ENCODE results near the gene SIDT1. TPM values are rescaled to one million over a fixed set of nuclear protein-coding genes. Genes with fewer than 3 reads are reported as not detected.

SIDT1 gene
- total and polyA plus RNA-seq, 2 donors (not counting 1 experiment from before 2014, with no cell fraction given): 53.2 to 84.4 TPM

- Histone ChIP-seq H4K20me1 (ENCODE audit: control insufficient read depth, insufficient read depth, low read length, poor library complexity, severe bottlenecking) (no peaks in the 10 kb centered on the region), H3K9me3 (ENCODE audit: control extremely low read depth in 1 of 3, control insufficient read depth in 2 of 3, insufficient read depth in 1 of 3, low read length in 2 of 3) (no peaks in the 10 kb centered on the region), H3K79me2 (ENCODE audit: control insufficient read depth, insufficient read depth, low read length) (peaks cover 53% of the 10 kb centered on the region), H3K27me3 (replicated peaks in 1 of 4; ENCODE audit: control extremely low read depth in 1 of 4, control insufficient read depth in 3 of 4, insufficient read depth in 4 of 4, low read length in 3 of 4) (no peaks in the 10 kb centered on the region), H3K4me2 (replicated peaks; ENCODE audit: low read depth, low read length, poor library complexity, severe bottlenecking) (peak overlapping the region; percentile 96), H3K4me1 (ENCODE audit: control insufficient read depth in 2 of 2, insufficient read depth in 2 of 2, low read length in 2 of 2) (peaks cover 35 to 36% of the 10 kb centered on the region in 2 donors), H2AFZ (ENCODE audit: insufficient read depth, low read depth, low read length, poor library complexity, severe bottlenecking) (peak overlapping the region; percentile 97), H3K4me3 (ENCODE audit: control extremely low read depth in 1 of 5, extremely low read depth in 1 of 5, insufficient read depth in 1 of 5, low read depth in 2 of 5, low read length in 4 of 5) (peak overlapping the region; percentile 30 to 96 (median 87)), H3K27ac (ENCODE audit: low read length in 2 of 2) (peak overlapping the region; percentile 86 to 87), H3K9ac (ENCODE audit: low read length) (peak overlapping the region; percentile 92), H3K36me3 (replicated peaks in 1 of 2; ENCODE audit: control extremely low read depth in 1 of 2, control insufficient read depth in 1 of 2, extremely low read depth in 1 of 2, insufficient read depth in 2 of 2, low read length in 1 of 2) (peaks cover 0 to 6% of the 10 kb centered on the region in 2 experiments)
- Mint-ChIP-seq H3K4me3 (peak overlapping the region; percentile 93), H3K9me3 (ENCODE audit: insufficient read depth) (no peaks in the 10 kb centered on the region), H3K4me1 (peaks cover 55% of the 10 kb centered on the region), H3K27me3 (no peaks in the 10 kb centered on the region), H3K27ac (peak overlapping the region; percentile 96)
- intact Hi-C loops (cut with micrococcal nuclease): loop anchor here (1.0 to 10.0 kb wide), 7 partner anchors 13 to 969 kb away; partner anchors contain the start of genes ATG3, SLC35A5 and SPICE1
- CTCF ChIA-PET: interaction anchor here (1.0 to 4.6 kb wide), 5 partner anchors 17 to 44 kb away, joined by 3 to 24 read pairs (median 9); no protein-coding TSS in a partner anchor
- 0% methylated on average over 8 of the region's 10 CpGs for WGBS (ENCODE audit: insufficient coverage)
- TF ChIP-seq CTCF (IDR thresholded peaks at IDR 0.05) (no peak), EZH2 (IDR thresholded peaks at IDR 0.05; ENCODE audit: borderline replicate concordance, insufficient read depth, low read depth, low read length, poor library complexity, severe bottlenecking) (no peak)
- ATAC-seq (ENCODE audit: low read depth) (peak; percentile 28), DNase-seq (peak; percentile 67)
- POLR2A ChIA-PET: interaction anchor here (1.2 to 2.3 kb wide), 2 partner anchors 18 to 19 kb away, joined by 4 to 22 read pairs; partner anchors contain the start of gene SPICE1
Observed at GRCh38 chr3:113533534-113533892, 1.2 kb downstream of the SIDT1 start.

- ChIA-PET POLR2A (interaction anchor here (0.5 to 2.3 kb wide), 3 partner anchors 18 to 292 kb away, joined by 4 to 22 read pairs (median 4); partner anchors contain the start of gene SPICE1), CTCF (interaction anchor here (1.0 to 4.6 kb wide), 4 partner anchors 19 to 47 kb away, joined by 3 to 24 read pairs (median 9); no protein-coding TSS in a partner anchor)
- ATAC-seq (ENCODE audit: low read depth): no peak
- Histone ChIP-seq H3K9ac (ENCODE audit: low read length) (peak overlapping the region; percentile 92), H3K4me1 (ENCODE audit: control insufficient read depth in 2 of 2, insufficient read depth in 2 of 2, low read length in 2 of 2) (peaks cover 35 to 36% of the 10 kb centered on the region in 2 donors), H4K20me1 (ENCODE audit: control insufficient read depth, insufficient read depth, low read length, poor library complexity, severe bottlenecking) (no peaks in the 10 kb centered on the region), H3K4me2 (replicated peaks; ENCODE audit: low read depth, low read length, poor library complexity, severe bottlenecking) (peak overlapping the region; percentile 96), H3K36me3 (replicated peaks in 1 of 2; ENCODE audit: control extremely low read depth in 1 of 2, control insufficient read depth in 1 of 2, extremely low read depth in 1 of 2, insufficient read depth in 2 of 2, low read length in 1 of 2) (peaks cover 0 to 6% of the 10 kb centered on the region in 2 experiments), H3K4me3 (ENCODE audit: control extremely low read depth in 1 of 5, extremely low read depth in 1 of 5, insufficient read depth in 1 of 5, low read depth in 2 of 5, low read length in 4 of 5) (peak overlapping the region; percentile 30 to 96 (median 87)), H2AFZ (ENCODE audit: insufficient read depth, low read depth, low read length, poor library complexity, severe bottlenecking) (no peak overlapping the region), H3K79me2 (ENCODE audit: control insufficient read depth, insufficient read depth, low read length) (peaks cover 57% of the 10 kb centered on the region), H3K27me3 (replicated peaks in 1 of 4; ENCODE audit: control extremely low read depth in 1 of 4, control insufficient read depth in 3 of 4, insufficient read depth in 4 of 4, low read length in 3 of 4) (no peaks in the 10 kb centered on the region), H3K9me3 (ENCODE audit: control extremely low read depth in 1 of 3, control insufficient read depth in 2 of 3, insufficient read depth in 1 of 3, low read length in 2 of 3) (no peaks in the 10 kb centered on the region), H3K27ac (ENCODE audit: low read length in 2 of 2) (peak overlapping the region; percentile 86 to 87)
- intact Hi-C loops (cut with micrococcal nuclease): loop anchor here (5.0 to 10.0 kb wide), 3 partner anchors 43 to 970 kb away; partner anchors contain the start of genes ATG3 and SLC35A5
- Mint-ChIP-seq H3K4me1 (peaks cover 57% of the 10 kb centered on the region), H3K27me3 (no peaks in the 10 kb centered on the region), H3K9me3 (ENCODE audit: insufficient read depth) (no peaks in the 10 kb centered on the region), H3K27ac (peak overlapping the region; percentile 96), H3K4me3 (peak overlapping the region; percentile 93)
- DNase-seq: no peak
- no CpG with 5 or more reads among the region's 4 CpGs for WGBS (ENCODE audit: insufficient coverage)
- TF ChIP-seq EZH2 (IDR thresholded peaks at IDR 0.05; ENCODE audit: borderline replicate concordance, insufficient read depth, low read depth, low read length, poor library complexity, severe bottlenecking) (no peak), CTCF (IDR thresholded peaks at IDR 0.05) (no peak)
Observed at GRCh38 chr3:113534365-113534764, 2.0 kb downstream of the SIDT1 start.
